Measurements from ENCODE around the gene NCOA5.

NCOA5 gene

DNA sequence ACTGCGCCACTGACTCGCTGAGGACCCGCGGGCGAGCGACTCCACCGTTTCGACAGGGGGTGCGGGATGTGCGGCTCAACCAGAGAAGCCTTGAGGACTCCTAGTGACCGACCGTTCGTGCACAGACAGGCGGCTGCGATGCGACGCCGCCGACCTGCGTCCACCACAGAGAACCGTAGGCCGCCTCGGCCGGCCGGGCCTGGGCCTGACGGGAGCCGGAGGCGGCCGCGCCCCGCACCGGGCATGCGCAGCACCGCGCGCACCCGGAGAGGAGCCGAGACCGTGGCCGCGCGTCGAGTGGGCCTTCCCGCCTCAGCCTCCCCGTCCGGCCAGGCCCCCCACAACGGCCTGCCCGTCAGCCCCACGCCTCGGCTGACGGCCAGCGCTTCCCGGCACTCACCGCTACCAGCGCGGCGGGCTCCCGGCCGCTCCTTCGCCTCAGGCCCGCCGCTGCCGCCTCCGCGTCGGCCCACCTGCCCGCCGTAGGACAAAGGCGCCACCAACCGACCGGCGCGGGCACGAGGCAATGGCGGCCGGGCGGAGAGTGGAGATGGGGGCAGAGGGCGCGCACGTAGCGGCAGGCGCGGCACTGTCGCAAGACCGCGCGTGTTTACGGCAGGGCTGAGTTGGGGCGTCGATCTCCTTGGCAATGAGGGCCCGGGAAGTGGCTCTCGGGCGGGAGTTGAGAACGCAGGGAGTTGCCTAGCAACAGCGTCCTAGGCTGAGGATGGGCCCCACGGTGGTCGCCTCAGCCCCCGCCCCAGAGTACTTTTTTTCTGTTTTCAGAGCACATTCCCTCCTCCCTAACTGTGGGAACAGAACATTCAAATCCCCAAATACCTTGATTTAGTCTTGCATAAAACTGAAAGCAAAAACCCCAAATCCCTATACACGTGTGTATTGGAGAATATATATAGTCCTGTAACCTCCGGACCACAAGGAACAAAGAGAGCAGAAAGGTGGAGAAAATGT, at the start of gene NCOA5:
NCOA5 (minus strand) TSS at position 546 of the 972 bp plus-strand sequence. CDS start 10,538 bp downstream, outside the sequence.
- DNase-seq, result peak; percentile 98

DNA sequence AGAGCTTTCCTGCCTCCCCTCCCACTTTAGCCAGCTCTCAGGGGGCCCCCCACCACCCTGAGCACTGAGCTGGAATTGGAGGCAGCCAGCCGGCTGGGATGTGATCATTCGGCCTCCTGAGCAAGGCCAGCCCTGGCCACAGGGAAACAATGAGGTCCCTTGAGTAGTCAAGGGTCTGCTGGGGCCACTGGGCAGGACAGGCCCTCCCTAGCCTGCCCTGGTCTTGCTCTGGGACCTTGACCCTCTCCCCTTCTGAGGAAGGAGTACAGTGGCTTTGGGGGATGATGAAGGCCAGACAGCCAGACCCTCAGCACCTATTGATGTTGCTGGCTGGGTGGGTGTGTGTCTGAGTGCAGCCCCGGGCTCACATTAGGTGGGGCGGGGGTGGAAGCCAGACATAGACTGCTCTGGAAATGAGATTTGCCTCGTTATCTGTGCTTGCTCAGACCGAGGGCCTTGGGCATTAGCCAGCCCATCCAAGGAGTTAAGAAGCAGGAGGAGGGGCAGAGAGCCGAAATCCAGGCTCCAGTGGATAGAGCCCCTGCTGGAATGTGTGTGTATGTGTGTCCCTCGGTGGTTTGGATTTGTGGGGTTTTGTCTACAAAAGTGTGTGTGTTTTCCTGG, 49.6 kb upstream of the NCOA5 start:
- DNase-seq, result no peak

DNA sequence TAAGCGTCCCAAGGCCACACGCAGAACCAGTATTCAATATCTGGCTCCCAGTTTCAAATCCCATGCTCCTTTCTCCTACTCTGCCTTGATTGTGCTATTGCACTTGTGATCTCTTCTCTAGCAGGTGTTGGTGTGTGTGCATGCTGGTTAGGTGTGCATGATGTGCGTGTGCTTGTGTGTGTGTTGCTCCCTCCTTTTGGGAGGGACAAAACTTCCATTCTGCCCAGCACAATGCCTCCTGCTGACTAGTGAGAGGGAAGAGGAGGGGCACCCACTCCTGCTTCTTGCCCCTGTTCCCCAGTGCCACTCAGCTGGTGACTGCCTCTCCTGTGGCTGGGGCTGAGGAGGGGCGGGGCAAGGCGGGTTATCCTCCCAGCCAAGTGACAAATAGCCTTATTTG, 48.1 kb upstream of the NCOA5 start:
- no peak for DNase-seq

DNA sequence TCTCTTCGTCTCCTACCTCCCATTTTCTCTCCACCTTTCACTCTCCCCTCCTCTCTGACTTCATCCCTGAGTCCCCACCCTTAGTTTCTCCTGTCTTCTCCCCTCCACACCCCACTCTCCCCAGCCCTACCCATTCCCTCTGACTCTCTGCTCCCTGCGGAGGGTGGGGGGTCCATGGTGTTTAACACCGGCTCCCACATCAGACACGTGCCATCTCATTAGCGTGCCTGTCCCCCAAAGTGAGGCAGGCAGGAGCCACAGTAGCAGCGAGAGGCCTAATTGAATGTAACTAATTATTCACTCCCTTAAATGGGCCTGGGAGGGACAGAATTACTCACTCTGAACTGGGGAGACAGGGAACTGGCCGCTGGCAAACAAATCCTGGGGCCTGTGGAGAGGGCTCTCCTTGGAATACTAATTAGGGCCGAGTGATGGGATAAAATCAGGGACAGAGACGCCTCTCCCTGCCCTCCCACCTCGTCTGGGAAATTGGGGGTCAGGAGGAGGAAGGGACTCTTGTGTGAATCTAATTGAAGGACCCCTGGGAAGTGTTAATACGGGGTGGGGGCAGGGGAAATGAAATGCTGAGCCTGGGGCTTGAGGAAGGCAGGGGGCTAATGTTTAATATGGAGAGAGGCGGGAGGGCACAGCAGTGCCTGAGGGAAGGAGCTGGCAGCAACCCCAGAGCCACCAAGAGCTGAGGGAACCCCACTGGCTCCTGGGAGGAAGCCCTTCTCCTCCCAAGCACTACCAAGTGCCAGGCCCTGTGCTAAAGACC, 46.3 kb upstream of the NCOA5 start:
- no peak for DNase-seq

DNA sequence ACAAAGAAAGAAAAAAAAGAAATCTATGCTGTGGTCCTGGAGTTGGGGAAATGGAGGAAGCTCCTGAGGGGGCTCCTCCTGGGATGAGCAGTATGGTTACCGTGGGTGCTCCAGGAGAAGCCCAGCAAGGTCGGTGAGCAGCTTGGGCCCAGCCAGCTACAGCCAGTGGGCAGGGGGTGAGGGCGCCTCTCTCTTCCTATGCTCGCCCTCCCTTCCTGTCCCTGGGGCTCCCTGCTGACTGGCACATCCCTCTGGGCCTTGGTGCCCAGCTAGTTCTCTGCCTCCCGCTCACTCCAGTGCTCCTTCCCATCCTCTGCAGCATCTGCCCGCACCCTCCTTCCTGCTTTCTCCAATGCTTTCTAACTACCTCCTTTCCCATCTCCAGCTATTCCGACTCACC, 45.0 kb upstream of the NCOA5 start:
- no peak for DNase-seq

DNA sequence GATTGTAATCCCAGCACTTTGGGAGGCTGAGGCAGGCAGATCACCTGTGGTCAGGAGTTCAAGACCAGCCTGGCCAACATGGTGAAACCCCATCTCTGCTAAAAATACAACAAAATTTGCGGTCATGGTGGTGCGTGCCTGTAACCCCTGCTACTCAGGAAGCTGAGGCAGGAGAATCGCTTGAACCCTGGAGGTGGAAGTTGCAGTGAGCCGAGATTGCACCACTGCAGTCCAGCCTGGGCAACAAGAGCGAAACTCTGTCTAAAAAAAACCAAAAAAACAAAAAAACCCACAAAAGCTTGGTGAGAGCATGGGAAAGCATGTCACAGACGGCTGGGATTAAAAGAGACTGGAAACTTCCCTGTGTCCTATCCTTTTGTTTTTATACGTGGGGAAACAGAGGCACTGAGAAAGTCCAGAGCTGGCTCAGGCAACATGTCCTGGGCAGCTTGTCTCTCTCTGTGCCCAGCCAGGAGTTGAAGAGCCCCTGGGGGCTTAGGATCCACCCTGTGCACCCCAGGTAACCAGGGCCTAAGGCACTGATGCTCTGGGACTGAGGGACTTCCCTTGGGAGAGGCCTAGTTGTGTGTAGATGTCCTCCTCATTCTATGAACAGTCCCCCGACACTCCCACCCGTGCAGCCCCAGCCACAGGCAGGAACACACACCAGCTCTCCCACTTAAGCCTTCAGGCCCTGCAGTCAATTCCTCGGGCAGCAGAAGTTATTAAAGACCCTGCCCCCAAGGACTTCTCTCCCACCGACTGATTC, 44.3 kb upstream of the NCOA5 start:
- no peak for DNase-seq

DNA sequence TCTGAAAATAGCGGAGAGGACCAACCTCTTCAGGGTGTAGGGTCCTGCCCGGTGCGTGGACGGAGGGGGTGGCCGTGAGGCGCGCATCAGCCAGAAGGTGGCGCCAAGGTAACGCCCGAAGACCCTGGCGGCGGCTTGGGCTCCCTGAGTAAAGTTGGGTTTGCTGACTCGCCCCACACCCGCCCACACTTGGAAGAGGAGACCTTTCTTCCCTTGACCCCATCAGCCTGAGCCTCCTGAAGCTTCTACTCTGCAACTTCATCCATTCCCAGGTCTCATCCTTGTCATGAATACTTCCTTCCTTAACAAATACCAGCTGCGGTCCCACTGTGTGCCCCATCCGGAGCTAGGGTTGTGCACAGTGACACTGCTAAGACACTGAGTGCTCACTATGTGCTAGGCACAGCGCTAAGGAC, 43.0 kb upstream of the NCOA5 start:
- DNase-seq, result peak; percentile 42

DNA sequence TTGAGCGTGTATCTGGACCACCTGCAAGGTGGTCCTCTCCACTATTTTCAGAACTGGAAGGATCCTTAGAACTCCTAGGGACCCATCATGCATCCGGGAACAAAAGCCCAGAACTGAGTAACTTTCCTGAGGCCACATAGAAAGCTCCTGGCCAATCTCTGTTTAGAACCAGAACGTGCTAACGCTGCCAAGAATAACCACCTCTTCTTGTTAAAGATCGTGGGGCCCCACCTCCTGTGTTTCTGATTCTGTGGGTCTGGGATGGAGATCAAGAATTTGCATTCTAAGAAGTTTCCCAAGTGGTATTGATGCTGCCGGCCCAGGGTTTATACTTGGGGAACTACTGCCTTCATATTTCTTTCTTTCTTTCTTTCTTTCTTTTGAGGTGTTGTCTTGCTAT, 41.6 kb upstream of the NCOA5 start:
- no peak for DNase-seq

GRCh38 chr20:46130534-46130933, 40.8 kb upstream of the NCOA5 start:
- DNase-seq, result no peak

DNA sequence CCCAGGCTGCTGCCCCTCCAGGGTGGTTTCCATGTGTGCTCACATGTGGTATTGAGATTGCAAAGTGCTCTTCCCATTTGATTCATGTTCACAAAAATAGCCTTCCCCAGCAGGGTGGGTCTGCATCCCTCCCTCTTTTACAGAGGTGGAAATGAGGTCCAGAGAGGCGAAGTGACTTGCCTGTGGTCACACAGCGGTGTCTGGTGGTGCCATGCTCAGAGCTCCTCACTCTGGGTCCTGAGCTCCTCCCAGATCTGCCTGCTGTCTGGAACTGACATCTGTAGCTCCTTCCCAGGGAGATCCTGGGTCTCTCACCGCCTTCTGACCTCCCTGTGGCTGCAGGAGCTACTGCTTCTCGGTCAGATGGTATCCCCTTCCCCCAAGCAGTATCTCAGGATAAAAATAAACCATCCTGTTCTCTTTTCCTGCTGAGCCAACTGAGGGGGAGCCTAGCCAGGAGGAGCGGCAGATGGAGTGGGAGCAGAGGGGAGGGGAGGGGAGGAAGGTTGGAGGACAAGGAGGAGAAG, 40.3 kb upstream of the NCOA5 start:
- DNase-seq, result no peak

- no peak for DNase-seq
These were observed 38.8 kb upstream of the NCOA5 start for GRCh38 chr20:46128310-46129151.

DNA sequence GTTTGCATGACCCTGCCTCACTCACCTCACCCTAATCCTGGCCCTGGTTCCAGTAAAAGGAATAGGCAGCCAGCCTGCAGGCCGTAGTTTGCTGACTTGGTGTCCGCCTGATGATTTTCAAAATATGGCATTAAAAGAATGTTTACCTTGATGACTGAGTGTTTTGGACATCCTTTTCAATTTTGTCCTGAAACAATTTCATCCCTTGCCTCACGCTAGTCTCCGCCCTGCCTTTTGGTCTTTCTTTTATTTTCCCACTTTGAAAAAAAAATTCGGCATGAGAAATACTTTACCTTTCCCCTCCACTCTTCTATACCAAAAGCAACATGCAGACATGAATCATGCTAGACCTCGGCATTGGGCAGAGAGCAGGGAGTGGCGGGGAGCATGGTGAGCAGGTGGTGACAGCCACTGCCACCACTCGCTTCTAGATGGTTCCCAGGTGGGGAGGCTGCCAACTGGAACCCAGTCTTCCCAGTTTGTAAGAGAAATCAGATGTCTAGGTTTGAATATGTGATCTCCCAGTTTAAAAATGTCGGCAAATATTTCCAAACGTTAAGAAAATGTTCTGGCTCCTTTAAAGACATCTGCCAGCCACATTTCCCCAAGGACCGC, 37.7 kb upstream of the NCOA5 start:
- no peak for DNase-seq

DNA sequence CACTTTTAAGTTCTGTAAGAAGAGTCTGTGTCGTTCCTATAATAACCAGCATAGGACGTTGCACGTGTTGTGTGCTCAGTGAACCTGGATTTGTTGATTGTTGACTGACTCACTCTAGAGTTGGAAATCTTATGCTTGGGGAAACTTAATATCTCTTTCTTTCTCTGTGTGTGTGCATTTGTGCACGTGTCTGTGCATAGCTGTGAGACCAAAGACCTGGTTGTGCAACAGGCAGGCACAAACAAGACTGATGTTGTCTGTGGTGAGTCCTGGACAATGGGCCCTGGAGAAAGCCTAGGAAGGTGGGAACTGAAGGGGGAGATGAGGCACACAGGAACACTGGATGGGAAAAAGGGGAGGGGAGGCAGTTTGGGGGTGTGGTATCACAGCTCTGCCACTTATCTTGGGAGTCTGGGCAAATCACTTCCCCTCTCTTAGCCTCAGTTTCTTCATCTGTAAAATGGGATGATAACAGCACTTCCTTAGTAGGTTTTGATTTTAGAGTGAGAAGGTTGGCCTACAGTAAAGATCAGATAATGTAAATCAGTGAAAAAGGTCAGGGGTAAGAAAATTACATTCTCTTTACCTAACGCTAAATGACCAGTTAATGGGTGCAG, 36.8 kb upstream of the NCOA5 start:
- DNase-seq, result no peak

GRCh38 chr20:46123482-46124245, 33.9 kb upstream of the NCOA5 start:
- no peak for DNase-seq

GRCh38 chr20:46122516-46123481, 33.0 kb upstream of the NCOA5 start:
- no peak for DNase-seq

GRCh38 chr20:46122071-46122470, 32.3 kb upstream of the NCOA5 start:
- peak; percentile 12 for DNase-seq

DNA sequence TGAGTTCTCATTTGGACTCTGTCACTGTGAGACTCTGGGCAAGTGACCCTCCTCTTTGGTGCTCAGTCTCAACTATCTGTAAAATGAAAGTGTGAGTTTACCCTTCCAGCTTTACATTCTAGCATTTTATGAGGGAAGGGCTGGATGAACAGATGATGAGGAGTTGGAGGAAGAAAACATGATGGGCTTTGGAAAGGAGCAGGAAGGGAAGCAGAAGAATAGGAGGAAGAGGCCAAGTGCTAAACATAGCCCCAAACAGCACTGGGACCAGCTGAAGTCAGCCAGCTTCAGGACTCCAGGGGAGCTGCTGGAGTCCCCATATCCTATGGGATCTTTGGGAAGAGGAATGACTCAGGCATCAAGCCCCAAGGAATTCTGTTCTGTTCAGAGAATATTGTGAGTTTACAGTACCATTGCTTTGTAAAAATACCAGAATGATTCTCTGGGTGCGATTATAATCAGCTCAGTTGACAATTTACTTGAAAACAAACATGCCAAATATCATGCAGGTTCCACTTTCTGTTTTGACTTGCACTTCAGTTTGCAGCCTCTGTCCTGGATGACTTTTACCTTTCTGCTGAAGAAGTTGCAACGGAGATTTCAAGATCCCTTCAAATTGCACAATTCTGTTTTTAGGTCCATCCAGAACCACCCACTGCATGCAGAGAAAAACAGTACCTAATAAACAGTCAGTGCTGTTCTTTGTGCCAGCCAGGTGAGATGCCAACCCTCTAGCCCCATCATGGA, 31.6 kb upstream of the NCOA5 start:
- no peak for DNase-seq

- DNase-seq, result no peak
These were observed 30.4 kb upstream of the NCOA5 start for GRCh38 chr20:46120136-46120535.

Measured in NCI-H226 (cell line).